Loucy (cell line): ENCODE measurements around the gene RRP1.

Source experiments
- CTCF ChIP-seq: fragments of 200-600 bp; sonication (generic); conservative IDR thresholded peaks from 2 replicates; pipeline ENCODE4 v1.5.1; 2014; ENCODE audit warnings: mild to moderate bottlenecking, antibody characterized with exemption, low read length
- EZH2phosphoT487 ChIP-seq: fragments of 200-600 bp; IDR thresholded peaks from 2 replicates; pipeline ENCODE4 v1.6.1; 2018; ENCODE audit warnings: antibody characterized with exemption, mild to moderate bottlenecking, moderate library complexity, borderline replicate concordance

DNA sequence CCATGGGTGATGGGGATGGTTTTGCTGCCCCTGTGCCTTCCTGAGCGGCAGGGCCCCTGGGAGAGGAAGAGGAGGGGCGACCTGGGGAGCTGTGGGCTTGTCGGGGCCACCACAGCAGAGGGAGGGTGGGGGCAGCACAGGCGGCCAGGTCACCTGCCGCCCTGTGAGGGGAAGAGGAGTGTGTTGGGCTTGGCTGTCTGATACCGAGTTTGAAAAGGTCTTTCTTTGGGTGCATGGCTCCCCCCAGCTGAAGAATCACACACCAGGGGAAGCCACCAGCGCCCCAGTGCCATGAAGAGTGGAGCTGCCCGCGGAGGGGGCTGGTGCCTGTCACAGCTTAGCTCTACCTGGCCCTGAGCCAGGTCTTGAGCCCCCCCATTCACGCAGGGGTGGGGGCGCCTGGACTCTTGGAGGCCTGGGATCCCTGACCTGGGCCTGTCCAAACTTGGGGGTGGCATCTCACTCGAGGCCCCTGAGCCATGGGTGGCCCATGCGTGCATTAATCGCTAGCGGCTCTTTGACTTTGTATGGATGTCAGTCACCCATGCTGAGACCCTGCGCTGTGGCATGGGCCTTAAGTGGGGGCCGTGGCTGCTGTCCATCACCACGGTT is 39.6 kb upstream of the RRP1 start:
- TF ChIP-seq CTCF (no peak), EZH2phosphoT487 (no peak)
